Fibroblast of the aortic adventitia (primary cell): ENCODE data around the gene DNAH17. TPM values are rescaled to one million over a fixed set of nuclear protein-coding genes. Genes with fewer than 3 reads are reported as not detected.

Experiments
- DNase-seq: peaks from one replicate; pipeline ENCODE4 v3.0.0-alpha.2; 2010; ENCODE audit warnings: low read depth
- H3K4me3 ChIP-seq: 2 replicates; pipeline ENCODE4 v1.5.1; 2011; ENCODE audit warnings: low read depth, mild to moderate bottlenecking, control low read depth, low read length, moderate library complexity
- total RNA-seq: library from RNA; depleted of rRNA; stranded (reverse); fragments of >200 nt; gene quantifications from 2 replicates; pipeline ENCODE4 v1.2.3, GENCODE V29; 2012; ENCODE audit warnings: low replicate concordance
- TF ChIP-seq, protein P1 (sequence below): IDR thresholded peaks from 2 replicates; pipeline ENCODE4 v1.5.1; 2011; ENCODE audit warnings: mild to moderate bottlenecking, low read length, control low read depth, inconsistent platforms; ENCODE audit not compliant: insufficient read depth

DNAH17 gene
- total RNA-seq, 1 donor, result not detected

DNA sequence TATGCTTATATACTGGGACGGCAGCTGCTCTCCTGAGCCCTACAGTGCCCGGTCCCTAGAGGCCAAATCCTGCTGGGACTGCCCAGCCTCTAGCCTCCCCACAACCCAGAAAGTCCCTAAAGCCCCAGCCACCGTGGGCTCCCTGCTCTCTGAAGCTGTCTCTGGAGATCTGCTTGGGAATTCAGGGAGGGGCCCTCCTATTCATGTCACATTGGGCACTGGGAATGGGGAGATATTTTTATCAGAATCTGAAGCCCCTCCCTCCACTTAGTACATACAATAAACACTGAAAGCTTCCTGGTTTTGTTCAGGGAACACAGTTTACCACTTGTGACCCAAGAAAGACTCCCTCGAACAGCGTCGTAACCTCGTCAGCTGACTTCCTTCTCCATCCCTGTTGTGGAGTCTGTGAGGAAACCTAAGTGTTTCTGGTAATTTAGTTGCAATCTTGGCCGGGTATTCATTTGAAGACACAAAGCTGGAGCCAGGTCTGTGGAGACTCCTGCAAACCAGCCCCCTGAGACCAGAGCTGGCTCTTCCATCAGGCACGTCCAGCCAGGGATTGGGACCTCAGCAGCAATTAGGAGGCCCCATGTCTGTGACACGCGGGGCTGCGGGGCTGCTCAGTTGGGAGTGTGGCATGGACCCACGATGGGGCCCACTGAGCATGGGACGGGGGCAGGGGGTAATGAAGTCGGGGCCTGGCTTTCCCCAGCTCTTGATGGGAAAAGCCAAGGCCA, 160.2 kb downstream of the DNAH17 start:
- TF ChIP-seq, protein P1, sequence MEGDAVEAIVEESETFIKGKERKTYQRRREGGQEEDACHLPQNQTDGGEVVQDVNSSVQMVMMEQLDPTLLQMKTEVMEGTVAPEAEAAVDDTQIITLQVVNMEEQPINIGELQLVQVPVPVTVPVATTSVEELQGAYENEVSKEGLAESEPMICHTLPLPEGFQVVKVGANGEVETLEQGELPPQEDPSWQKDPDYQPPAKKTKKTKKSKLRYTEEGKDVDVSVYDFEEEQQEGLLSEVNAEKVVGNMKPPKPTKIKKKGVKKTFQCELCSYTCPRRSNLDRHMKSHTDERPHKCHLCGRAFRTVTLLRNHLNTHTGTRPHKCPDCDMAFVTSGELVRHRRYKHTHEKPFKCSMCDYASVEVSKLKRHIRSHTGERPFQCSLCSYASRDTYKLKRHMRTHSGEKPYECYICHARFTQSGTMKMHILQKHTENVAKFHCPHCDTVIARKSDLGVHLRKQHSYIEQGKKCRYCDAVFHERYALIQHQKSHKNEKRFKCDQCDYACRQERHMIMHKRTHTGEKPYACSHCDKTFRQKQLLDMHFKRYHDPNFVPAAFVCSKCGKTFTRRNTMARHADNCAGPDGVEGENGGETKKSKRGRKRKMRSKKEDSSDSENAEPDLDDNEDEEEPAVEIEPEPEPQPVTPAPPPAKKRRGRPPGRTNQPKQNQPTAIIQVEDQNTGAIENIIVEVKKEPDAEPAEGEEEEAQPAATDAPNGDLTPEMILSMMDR, result no peak
- peak; percentile 33 for DNase-seq
- no peak overlapping the region for H3K4me3 ChIP-seq

DNA sequence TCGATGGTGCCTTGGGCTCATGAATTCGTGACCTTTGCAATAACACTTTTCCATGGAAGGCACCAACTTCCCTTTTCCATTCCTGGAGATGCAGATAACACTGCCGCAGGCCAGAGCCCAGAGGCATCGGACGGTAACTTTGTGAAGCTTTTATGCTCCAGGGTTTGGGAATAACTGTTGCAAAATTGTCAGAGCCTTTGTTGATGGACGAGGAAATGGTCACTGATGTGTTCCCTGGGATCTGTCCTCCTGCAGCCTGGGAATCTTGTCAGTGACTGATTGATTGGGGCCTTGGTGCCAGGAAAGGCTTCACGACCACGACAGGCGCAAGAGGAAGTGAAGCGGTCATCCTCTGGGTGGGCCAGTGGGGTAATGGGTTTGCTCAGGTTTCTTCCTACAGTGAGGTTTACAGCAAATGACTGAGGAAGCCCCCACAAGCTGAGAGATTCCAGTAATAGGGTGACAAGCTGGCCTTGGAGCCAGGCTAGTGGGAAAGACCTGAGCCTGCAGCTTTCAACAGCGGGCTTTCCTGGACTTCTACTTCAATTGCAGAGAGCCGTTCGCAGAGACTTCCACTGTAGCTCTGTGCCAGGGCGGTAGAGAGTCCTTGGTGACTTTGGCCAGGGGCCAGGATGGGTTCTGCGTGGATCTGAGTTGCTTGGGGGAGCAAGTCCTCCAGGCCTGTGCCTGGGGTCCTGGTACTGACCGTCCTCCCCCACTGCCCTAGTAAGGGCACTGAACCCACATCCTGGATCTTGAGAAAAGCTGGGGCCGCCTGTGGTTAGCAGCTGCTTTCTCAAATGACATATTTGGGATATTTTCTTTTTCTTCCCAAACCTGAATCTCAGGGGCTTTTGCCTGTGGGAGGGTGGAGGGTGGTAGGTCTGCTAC, 161.1 kb downstream of the DNAH17 start:
- no peak overlapping the region for H3K4me3 ChIP-seq
- TF ChIP-seq, protein P1, result no peak
- no peak for DNase-seq

DNA sequence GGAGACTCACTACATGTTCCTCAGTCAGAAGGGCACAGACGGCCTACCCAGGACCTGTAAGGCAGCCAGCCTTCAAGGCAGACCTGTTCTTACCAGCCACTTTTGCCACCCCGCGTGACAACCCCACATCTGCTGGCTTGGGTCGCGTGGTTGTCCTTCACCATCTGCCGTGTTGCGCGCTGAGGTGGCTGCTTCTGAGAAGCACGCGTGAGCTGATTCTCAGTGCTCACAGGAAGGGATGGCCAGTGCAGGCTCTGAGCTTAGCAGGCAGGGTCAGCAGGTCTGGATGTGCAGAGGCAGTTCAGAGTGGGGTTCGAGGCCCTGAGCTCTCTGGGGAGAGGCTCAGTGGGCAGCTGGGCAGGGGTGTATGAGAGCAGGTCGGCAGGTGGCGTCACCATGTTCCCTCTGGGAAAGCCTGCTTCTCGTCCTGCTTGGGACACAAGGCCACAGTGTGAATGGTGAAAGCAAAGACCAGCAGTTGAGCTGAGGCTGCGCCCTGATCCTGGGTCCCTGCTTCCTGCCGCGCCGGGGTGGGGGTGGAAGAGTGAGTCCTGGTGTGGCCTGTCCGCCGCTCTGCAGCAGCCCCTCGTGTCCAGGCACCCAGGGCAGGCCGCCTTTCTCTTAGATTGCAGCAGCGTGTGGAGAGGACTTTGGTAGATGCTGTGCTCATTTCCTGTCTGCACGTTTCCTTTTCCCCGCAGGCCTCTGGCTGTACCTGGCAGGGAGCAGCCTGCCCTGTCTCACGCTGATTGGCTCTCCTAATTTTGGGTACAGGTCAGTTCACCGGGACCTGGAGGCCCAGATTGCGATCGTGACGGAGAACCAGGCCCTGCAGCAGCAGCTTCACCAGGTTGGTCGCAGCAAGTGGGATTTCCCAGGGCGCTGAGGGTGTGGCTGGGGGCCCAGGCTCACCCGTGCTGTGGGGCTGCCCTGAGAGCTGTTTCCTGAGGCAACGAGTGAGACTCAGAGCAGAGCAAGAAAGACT, 162.7 kb downstream of the DNAH17 start:
- no peak overlapping the region for H3K4me3 ChIP-seq
- TF ChIP-seq, protein P1, result no peak
- DNase-seq, result no peak

DNA sequence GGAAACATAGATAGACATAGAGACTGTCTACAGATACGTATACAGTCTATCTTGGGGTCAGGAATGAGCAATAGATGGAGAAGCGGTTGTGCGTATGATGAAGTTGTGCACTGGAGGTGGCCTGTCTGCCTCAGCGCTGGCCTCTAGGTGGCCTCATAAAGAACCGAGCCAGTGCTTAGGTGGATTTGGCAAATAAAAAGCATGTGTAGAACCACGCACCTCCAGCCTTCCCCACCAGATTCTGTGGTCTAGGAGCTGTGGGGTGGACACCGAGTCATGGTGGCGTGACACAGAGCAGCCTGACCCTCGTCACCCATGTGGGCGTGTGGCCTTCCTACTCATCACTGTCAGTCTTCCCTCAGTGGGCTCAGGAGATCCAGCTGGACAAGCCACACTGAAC, 164.8 kb downstream of the DNAH17 start:
- TF ChIP-seq, protein P1, result peak; percentile 44
- no peak for DNase-seq

DNA sequence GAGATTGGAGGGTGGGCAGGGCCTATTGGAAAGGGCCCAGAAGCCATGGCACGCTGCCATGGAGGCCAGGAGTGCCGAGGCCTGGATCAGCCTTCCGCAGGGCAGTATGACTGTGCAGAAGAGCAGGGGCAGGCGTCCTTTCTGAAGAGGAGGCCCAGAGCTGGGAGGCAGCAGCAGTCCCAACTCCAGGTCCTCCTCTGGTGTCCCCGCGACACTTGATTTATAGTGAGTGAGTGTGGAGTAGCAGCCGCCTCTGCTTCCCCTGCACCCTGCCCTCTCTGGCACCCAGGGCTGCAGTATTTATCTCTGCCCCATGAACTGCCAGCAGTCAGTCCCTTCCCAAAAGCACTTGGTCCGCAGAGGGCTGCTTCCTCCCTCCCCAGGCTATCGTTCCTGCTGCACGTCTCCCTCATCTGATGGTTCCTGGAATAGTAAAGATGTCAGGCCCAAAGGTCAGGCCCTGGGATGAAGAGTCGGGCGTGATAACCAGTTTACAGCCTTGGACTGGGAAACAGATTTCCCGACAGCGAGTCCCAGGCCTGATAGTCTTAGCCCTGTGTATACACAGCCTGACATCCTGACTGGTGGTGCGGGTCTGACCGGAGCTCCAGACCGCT, 165.8 kb downstream of the DNAH17 start:
- no peak for DNase-seq
- TF ChIP-seq, protein P1, result no peak
- no peak overlapping the region for H3K4me3 ChIP-seq

More for the DNA sequence above, 164.8 kb downstream of the DNAH17 start:
- H3K4me3 ChIP-seq, result no peak overlapping the region
